ENCODE data around the gene ZNF865. TPM values are rescaled to one million over a fixed set of nuclear protein-coding genes. Genes with fewer than 3 reads are reported as not detected.

The ZNF865 gene
- total RNA-seq, result 1 to 10 TPM; 1.4 to 2.3 TPM

GRCh38 chr19:55605637-55606470 lies at the start of gene ZNF865:
Gene ZNF865, plus strand, starts transcription at chr19:55605647. Its CDS starts 7,972 bp downstream, at chr19:55613619.

GRCh38 chr19:55580628-55581144 lies 24.8 kb upstream of the ZNF865 start, which contains the start of gene ZNF579:
Gene ZNF579, minus strand, starts transcription at chr19:55580848. Its CDS starts 1,209 bp downstream, at chr19:55579639.

GRCh38 chr19:55599468-55599841 lies 6.0 kb upstream of the ZNF865 start, which contains the start of gene FIZ1:
Gene FIZ1, minus strand, starts transcription at chr19:55599517. Its CDS starts 1,652 bp downstream, at chr19:55597865.

GRCh38 chr19:55599842-55600661 lies 5.4 kb upstream of the ZNF865 start, which contains the start of gene ZNF524:
Gene ZNF524, plus strand, starts transcription at chr19:55600288. Its CDS starts 1,825 bp downstream, at chr19:55602113.

GRCh38 chr19:55624109-55625003 lies 18.9 kb downstream of the ZNF865 start, which contains the start of gene ZNF784:
Gene ZNF784, minus strand, starts transcription at chr19:55624566. Its CDS starts 5 bp downstream, at chr19:55624561.

GRCh38 chr19:55640577-55641425 lies 35.4 kb downstream of the ZNF865 start, which contains the start of gene ZNF580:
Gene ZNF580, plus strand, starts transcription at chr19:55641002. Its CDS starts 1,507 bp downstream, at chr19:55642509.

GRCh38 chr19:55643003-55643886 lies 37.8 kb downstream of the ZNF865 start, which contains the start of gene ZNF581:
Gene ZNF581, plus strand, starts transcription at chr19:55643649. Its CDS starts 923 bp downstream, at chr19:55644572.

GRCh38 chr19:55647732-55648584 lies 42.5 kb downstream of the ZNF865 start, which contains the start of gene CCDC106:
Gene CCDC106, plus strand, starts transcription at chr19:55648212. Its CDS starts 835 bp downstream, at chr19:55649047.

GRCh38 chr19:55654868-55655647 lies 49.6 kb downstream of the ZNF865 start, which contains the start of gene U2AF2:
Gene U2AF2, plus strand, starts transcription at chr19:55655035. Its CDS starts 70 bp downstream, at chr19:55655105.

Other genes starting within 250 kb of the ZNF865 start
- gene GARIN5B, start 242.4 kb upstream of the ZNF865 start, total RNA-seq, result not detected
- 1 to 10 TPM in 1 of 2 donors, not detected in 1; 1.0 TPM for gene IL11, start 235.2 kb upstream of the ZNF865 start, total RNA-seq
- not detected for gene TMEM190, start 228.8 kb upstream of the ZNF865 start, total RNA-seq
- gene TMEM238, start 221.4 kb upstream of the ZNF865 start, total RNA-seq, result not detected
- 100 to 1,000 TPM; 230 to 328 TPM for gene RPL28, start 219.7 kb upstream of the ZNF865 start, total RNA-seq
- 100 to 1,000 TPM; 248 to 380 TPM for gene UBE2S, start 197.9 kb upstream of the ZNF865 start, total RNA-seq
- not detected for gene SHISA7, start 162.3 kb upstream of the ZNF865 start, total RNA-seq
- gene ISOC2, start 144.0 kb upstream of the ZNF865 start, total RNA-seq, result 10 to 100 TPM; 66.4 to 95.6 TPM
- not detected for gene C19orf85, start 140.9 kb upstream of the ZNF865 start, total RNA-seq
- 1 to 10 TPM; 4.8 to 5.7 TPM for gene ZNF628, start 129.0 kb upstream of the ZNF865 start, total RNA-seq
- 10 to 100 TPM; 13.4 to 18.6 TPM for gene NAT14, start 120.5 kb upstream of the ZNF865 start, total RNA-seq
- under 1 TPM; 0.67 to 0.69 TPM for gene SSC5D, start 117.2 kb upstream of the ZNF865 start, total RNA-seq
- gene SBK2, start 68.5 kb upstream of the ZNF865 start, total RNA-seq, result not detected
- not detected for gene SBK3, start 60.1 kb upstream of the ZNF865 start, total RNA-seq
- 1 to 10 TPM; 4.5 to 7.0 TPM for gene ZNF579, start 24.8 kb upstream of the ZNF865 start, total RNA-seq
- 1 to 10 TPM; 2.4 to 3.3 TPM for gene FIZ1, start 6.1 kb upstream of the ZNF865 start, total RNA-seq
- 1 to 10 TPM; 6.3 to 6.9 TPM for gene ZNF524, start 5.4 kb upstream of the ZNF865 start, total RNA-seq
- 1 to 10 TPM; 3.3 to 4.5 TPM for gene ZNF784, start 18.9 kb downstream of the ZNF865 start, total RNA-seq
- 1 to 10 TPM; 6.0 to 6.5 TPM for gene ZNF580, start 35.4 kb downstream of the ZNF865 start, total RNA-seq
- 10 to 100 TPM; 10.7 to 14.0 TPM for gene ZNF581, start 38.0 kb downstream of the ZNF865 start, total RNA-seq
- 10 to 100 TPM in 1 of 2 donors, 1 to 10 TPM in 1; 9.7 to 16.2 TPM for gene CCDC106, start 42.6 kb downstream of the ZNF865 start, total RNA-seq
- gene U2AF2, start 49.4 kb downstream of the ZNF865 start, total RNA-seq, result 100 to 1,000 TPM in 1 of 2 donors, 10 to 100 TPM in 1; 81.9 to 141 TPM
- gene EPN1, start 69.6 kb downstream of the ZNF865 start, total RNA-seq, result 10 to 100 TPM; 23.3 to 29.9 TPM
- gene NLRP9, start 132.8 kb downstream of the ZNF865 start, total RNA-seq, result not detected
- not detected for gene RFPL4A, start 153.4 kb downstream of the ZNF865 start, total RNA-seq
- gene RFPL4AL1, start 163.5 kb downstream of the ZNF865 start, total RNA-seq, result not detected
- gene NLRP11, start 226.4 kb downstream of the ZNF865 start, total RNA-seq, result not detected
- not detected for gene NLRP4, start 230.9 kb downstream of the ZNF865 start, total RNA-seq

All from melanocyte of skin (primary cell).